ENCODE measurements around the gene LYPLA2.
A peak's percentile ranks its signal among the peaks of the same experiment; 100 is the strongest.
"Not testable (repeated sequence)": the region's sequence is repeated elsewhere in the genome, so short reads cannot be mapped to it uniquely, and the experiment has no call there.

Gene LYPLA2

GRCh38 chr1:23801338-23801748 lies 10.4 kb downstream of the LYPLA2 start:
- no peak for DNase-seq (ENCODE audit: low read depth)

- no peak for DNase-seq (ENCODE audit: low read depth)
Observed at GRCh38 chr1:23801876-23802275, 10.9 kb downstream of the LYPLA2 start.

- DNase-seq (ENCODE audit: low read depth) = not testable (repeated sequence)
Observed at GRCh38 chr1:23802809-23803342, 11.9 kb downstream of the LYPLA2 start.

GRCh38 chr1:23803674-23804073 lies 12.7 kb downstream of the LYPLA2 start:
- no peak for DNase-seq (ENCODE audit: low read depth)

GRCh38 chr1:23804183-23804835 lies 13.4 kb downstream of the LYPLA2 start:
- DNase-seq (ENCODE audit: low read depth) = no peak

- no peak for DNase-seq (ENCODE audit: low read depth)
Observed at GRCh38 chr1:23805025-23805424, 14.1 kb downstream of the LYPLA2 start.

GRCh38 chr1:23806280-23806679 lies 15.3 kb downstream of the LYPLA2 start:
- no peak for DNase-seq (ENCODE audit: low read depth)

- DNase-seq (ENCODE audit: low read depth) = no peak
Observed at GRCh38 chr1:23807453-23807852, 16.5 kb downstream of the LYPLA2 start.

- no peak for DNase-seq (ENCODE audit: low read depth)
Observed at GRCh38 chr1:23809751-23810171, 18.8 kb downstream of the LYPLA2 start.

- no peak for DNase-seq (ENCODE audit: low read depth)
Observed at GRCh38 chr1:23810818-23811540, 20.0 kb downstream of the LYPLA2 start.

GRCh38 chr1:23814016-23814415 lies 23.1 kb downstream of the LYPLA2 start:
- no peak for DNase-seq (ENCODE audit: low read depth)

GRCh38 chr1:23816361-23816760 lies 25.4 kb downstream of the LYPLA2 start:
- no peak for DNase-seq (ENCODE audit: low read depth)

GRCh38 chr1:23816906-23817305 lies 26.0 kb downstream of the LYPLA2 start:
- DNase-seq (ENCODE audit: low read depth) = no peak

- DNase-seq (ENCODE audit: low read depth) = no peak
Observed at GRCh38 chr1:23817633-23818032, 26.7 kb downstream of the LYPLA2 start.

- DNase-seq (ENCODE audit: low read depth) = no peak
Observed at GRCh38 chr1:23823767-23824166, 32.8 kb downstream of the LYPLA2 start.

- no peak for DNase-seq (ENCODE audit: low read depth)
Observed at GRCh38 chr1:23824711-23825075, 33.7 kb downstream of the LYPLA2 start.

GRCh38 chr1:23825076-23825761 lies 34.3 kb downstream of the LYPLA2 start, which contains the start of gene HMGCL:
TSS of gene HMGCL (minus strand) at chr1:23825429. CDS start at chr1:23825415, 14 bp downstream.
- peak; percentile 71 for DNase-seq (ENCODE audit: low read depth)

- no peak for DNase-seq (ENCODE audit: low read depth)
Observed at GRCh38 chr1:23825762-23826522, 35.0 kb downstream of the LYPLA2 start.

- DNase-seq (ENCODE audit: low read depth) = not testable (repeated sequence)
Observed at GRCh38 chr1:23826590-23826989, 35.6 kb downstream of the LYPLA2 start.

- DNase-seq (ENCODE audit: low read depth) = no peak
Observed at GRCh38 chr1:23827717-23828116, 36.8 kb downstream of the LYPLA2 start.

GRCh38 chr1:23834156-23834555 lies 43.2 kb downstream of the LYPLA2 start:
- DNase-seq (ENCODE audit: low read depth) = not testable (repeated sequence)

- DNase-seq (ENCODE audit: low read depth) = no peak
Observed at GRCh38 chr1:23836037-23836436, 45.1 kb downstream of the LYPLA2 start.
